HG03039 (cell line): ENCODE measurements around the gene ZNF445.
A peak's percentile ranks its signal among the peaks of the same experiment; 100 is the strongest.
"Not testable (repeated sequence)": the region's sequence is repeated elsewhere in the genome, so short reads cannot be mapped to it uniquely, and the experiment has no call there.

Source experiments
- ATAC-seq: cut with Tn5 transposase; IDR thresholded peaks from one replicate; pipeline ENCODE4 v1.9.1; 2021; ENCODE audit warnings: mild to moderate bottlenecking, moderate library complexity; ENCODE audit not compliant: unreplicated experiment

The ZNF445 gene

DNA sequence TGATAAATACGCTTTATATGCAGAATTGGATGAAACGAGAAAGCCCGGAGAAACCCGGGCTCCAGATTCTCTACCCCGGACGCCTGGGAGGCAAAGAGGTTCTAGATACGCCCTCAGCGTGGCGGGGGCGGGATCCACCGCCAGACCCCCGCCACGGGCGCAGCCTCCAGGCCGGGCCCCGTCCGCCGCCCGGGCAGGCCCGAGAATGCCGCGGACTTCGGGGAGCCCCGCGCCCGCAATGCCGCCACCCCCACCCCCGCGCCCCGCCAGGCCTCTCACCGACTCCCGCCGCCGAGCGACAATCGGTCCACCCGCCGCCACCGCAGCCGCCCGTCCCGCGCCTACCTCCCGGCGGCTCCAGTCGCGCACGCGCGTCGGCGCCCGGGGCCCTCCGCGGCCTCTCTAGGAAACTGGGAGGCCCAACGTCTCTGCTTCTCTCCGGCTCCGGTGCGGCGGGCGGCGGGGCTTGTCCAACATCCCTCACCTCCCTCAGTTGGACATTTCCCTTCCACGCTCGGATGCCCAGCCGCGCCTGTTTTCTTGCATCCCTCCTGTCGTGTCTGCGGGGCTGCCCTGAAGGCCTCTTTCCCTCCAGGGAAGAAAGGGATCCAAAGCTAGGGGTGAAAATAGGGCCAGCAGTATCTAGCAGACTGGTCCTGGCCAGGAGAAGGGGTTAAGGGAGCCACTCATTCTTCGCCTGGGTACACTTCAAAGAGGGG lies at the start of gene ZNF445:
TSS of gene ZNF445 (minus strand) at position 359 of the 719 bp plus-strand sequence. CDS start 22,121 bp downstream, outside the sequence.
- ATAC-seq: no peak

DNA sequence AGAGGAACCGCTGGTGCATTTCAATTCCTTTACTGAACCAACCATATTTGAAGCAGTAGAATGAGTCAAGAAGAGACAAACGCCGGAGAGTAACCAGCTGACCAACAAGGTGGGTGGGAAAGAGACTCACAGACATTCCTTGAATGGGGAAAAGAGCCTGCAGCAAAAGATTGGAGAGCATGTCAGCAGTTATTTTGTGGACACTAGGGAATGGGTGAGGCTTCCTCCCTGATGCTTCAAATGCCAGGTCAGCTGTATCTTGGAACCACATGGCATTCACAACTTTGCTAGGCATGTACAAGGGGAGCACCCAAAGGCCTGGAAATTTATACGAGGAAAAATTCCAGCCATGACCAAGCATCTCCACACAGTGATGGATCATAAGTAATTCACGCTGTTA lies 47.6 kb upstream of the ZNF445 start:
- no peak for ATAC-seq

- ATAC-seq: no peak
Measured at GRCh38 chr3:44522494-44522933, 45.0 kb upstream of the ZNF445 start.

- no peak for ATAC-seq
Measured at GRCh38 chr3:44521721-44522120, 44.3 kb upstream of the ZNF445 start.

GRCh38 chr3:44518782-44519156 lies 41.3 kb upstream of the ZNF445 start:
- ATAC-seq: no peak

- no peak for ATAC-seq
Measured at GRCh38 chr3:44516230-44516629, 38.8 kb upstream of the ZNF445 start.

DNA sequence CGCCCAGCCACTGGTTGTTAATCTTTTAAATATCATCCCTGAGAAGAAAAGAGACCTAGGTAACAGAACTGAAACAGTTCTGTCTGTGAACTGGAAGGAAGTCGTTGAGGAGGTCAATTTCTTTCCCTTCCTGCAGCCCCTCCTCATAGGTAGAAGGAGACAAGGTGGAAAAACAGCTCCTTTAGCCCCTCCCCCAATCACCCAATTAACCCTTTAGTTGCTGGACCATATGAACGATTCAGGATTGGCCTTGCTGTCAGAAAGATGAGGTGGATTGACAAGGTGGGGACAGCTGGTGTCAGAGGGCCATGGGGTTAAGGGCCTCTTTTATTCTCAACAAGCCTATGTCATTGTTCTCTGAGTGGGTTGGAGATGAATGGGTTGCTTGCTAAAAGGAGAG lies 36.0 kb upstream of the ZNF445 start:
- ATAC-seq: no peak

- no peak for ATAC-seq
Measured at GRCh38 chr3:44511238-44511566, 33.7 kb upstream of the ZNF445 start.

DNA sequence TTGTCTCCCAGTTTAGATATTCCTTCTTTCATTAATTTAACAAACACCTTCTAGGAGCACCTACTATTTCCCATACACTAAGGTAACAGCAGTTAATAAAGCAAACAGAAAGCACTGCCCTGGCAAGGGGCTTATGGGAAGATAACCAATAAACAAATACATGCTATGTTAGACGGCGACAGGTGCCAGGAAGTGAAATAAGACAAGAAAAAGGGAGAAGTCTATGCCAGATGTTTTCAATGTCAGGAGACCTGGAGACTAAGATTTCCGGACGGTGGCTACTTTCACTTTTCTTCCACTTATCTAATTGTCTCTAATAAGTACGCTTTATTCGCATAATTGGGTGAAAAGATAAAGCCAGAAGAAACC lies 32.5 kb upstream of the ZNF445 start:
- peak; percentile 42 for ATAC-seq

GRCh38 chr3:44509393-44509921 lies 32.0 kb upstream of the ZNF445 start:
- ATAC-seq: no peak

GRCh38 chr3:44506961-44507360 lies 29.5 kb upstream of the ZNF445 start:
- ATAC-seq: no peak

- ATAC-seq: no peak
Measured at GRCh38 chr3:44506556-44506955, 29.1 kb upstream of the ZNF445 start.

GRCh38 chr3:44504566-44504965 lies 27.1 kb upstream of the ZNF445 start:
- ATAC-seq: no peak

DNA sequence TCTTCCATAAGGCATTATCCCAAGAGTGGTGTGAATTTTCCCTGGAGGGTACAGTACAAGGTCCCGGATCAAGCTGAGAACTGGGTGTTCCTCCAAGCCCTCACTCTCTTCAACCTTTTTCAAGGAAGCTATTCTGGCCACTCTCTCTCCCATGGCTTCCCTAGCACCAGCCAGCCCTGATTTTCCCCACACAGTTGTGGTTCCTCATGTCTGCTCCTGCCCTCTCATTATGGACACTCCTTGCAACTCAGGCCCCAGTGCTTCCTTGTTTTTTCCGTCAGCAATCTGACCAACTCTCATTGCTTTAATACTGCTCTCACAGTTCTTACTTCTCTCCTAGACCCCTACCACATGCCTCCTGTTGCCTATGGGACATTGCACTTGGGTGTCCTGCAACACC lies 25.7 kb upstream of the ZNF445 start:
- not testable (repeated sequence) for ATAC-seq

GRCh38 chr3:44501971-44502370 lies 24.5 kb upstream of the ZNF445 start:
- no peak for ATAC-seq

- not testable (repeated sequence) for ATAC-seq
Measured at GRCh38 chr3:44499899-44500168, 22.4 kb upstream of the ZNF445 start.

- no peak for ATAC-seq
Measured at GRCh38 chr3:44499149-44499898, 21.9 kb upstream of the ZNF445 start.

- ATAC-seq: no peak
Measured at GRCh38 chr3:44495636-44496415, 18.4 kb upstream of the ZNF445 start.

GRCh38 chr3:44492496-44492895 lies 15.0 kb upstream of the ZNF445 start:
- no peak for ATAC-seq

- ATAC-seq: no peak
Measured at GRCh38 chr3:44482721-44483120, 5.3 kb upstream of the ZNF445 start.

- ATAC-seq: no peak
Measured at GRCh38 chr3:44478606-44479094, 1.2 kb upstream of the ZNF445 start.

GRCh38 chr3:44478055-44478468 lies 592 bp upstream of the ZNF445 start:
- ATAC-seq: no peak
